Calu3 (cell line): Measurements from ENCODE around the gene TSFM. TPM values are rescaled to one million over a fixed set of nuclear protein-coding genes. Genes with fewer than 3 reads are reported as not detected.

ENCODE experiments used
- BruUV-seq: library from RNA; stranded (reverse); fragments of 400-500 nt; replicated peaks from 2 replicates; lab custom pipeline; 2021; lab: Mats Ljungman, UMichigan
- CTCF ChIA-PET: fragments of 300-600 bp; sonication (Branson Sonifier 250); formaldehyde crosslinking; loops from one replicate; lab custom pipeline; 2022; ENCODE audit warnings: antibody characterized with exemption; lab: Charles Lee
- DNase-seq: peaks from one replicate; pipeline ENCODE4 v3.0.0; 2022
- H3K27ac Mint-ChIP-seq: one replicate; pipeline ENCODE4 v1.8.0; 2022; ENCODE audit warnings: mixed read lengths; ENCODE audit not compliant: unreplicated experiment
- H3K27me3 Mint-ChIP-seq: one replicate; pipeline ENCODE4 v1.8.0; 2022; ENCODE audit warnings: mixed read lengths; ENCODE audit not compliant: unreplicated experiment
- H3K36me3 Mint-ChIP-seq: one replicate; pipeline ENCODE4 v1.8.0; 2022; ENCODE audit warnings: mild to moderate bottlenecking, moderate library complexity, mixed read lengths; ENCODE audit not compliant: insufficient read depth, unreplicated experiment
- H3K4me1 Mint-ChIP-seq: one replicate; pipeline ENCODE4 v1.8.0; 2022; ENCODE audit warnings: mild to moderate bottlenecking, low read depth, mixed read lengths; ENCODE audit not compliant: unreplicated experiment
- H3K4me3 Mint-ChIP-seq: one replicate; pipeline ENCODE4 v1.8.0; 2022; ENCODE audit warnings: mild to moderate bottlenecking, low read depth, moderate library complexity, mixed read lengths; ENCODE audit not compliant: unreplicated experiment
- H3K9me3 Mint-ChIP-seq: one replicate; pipeline ENCODE4 v1.8.0; 2022; ENCODE audit warnings: low read depth, mixed read lengths; ENCODE audit not compliant: unreplicated experiment
- intact Hi-C: fragments of 100-400 bp; cut with micrococcal nuclease; formaldehyde crosslinking; loops from one replicate; pipeline ENCODE4 v1.10.0; 2022; ENCODE audit not compliant: unreplicated experiment
- total RNA-seq: library from RNA; stranded (reverse); gene quantifications from 2 replicates; pipeline ENCODE4 v1.2.3, GENCODE V29; 2022
- TF ChIP-seq, protein P1 (sequence below): fragments of 200-600 bp; IDR thresholded peaks from one replicate; pipeline ENCODE4 v1.8.0; 2022; ENCODE audit warnings: antibody characterized with exemption; ENCODE audit not compliant: unreplicated experiment

TSFM gene
- total RNA-seq, 1 experiment from 2014 or later: 47.1 TPM

GRCh38 chr12:57775044-57775443 is 7.5 kb upstream of the TSFM start:
- Mint-ChIP-seq H3K4me3 (no peak overlapping the region), H3K27ac (no peak overlapping the region), H3K36me3 (peaks cover 46% of the 10 kb centered on the region), H3K4me1 (peaks cover 8% of the 10 kb centered on the region), H3K27me3 (no peaks in the 10 kb centered on the region), H3K9me3 (no peaks in the 10 kb centered on the region)
- no TSS peak for BruUV-seq
- intact Hi-C loops: no loop called here
- TF ChIP-seq, protein P1, sequence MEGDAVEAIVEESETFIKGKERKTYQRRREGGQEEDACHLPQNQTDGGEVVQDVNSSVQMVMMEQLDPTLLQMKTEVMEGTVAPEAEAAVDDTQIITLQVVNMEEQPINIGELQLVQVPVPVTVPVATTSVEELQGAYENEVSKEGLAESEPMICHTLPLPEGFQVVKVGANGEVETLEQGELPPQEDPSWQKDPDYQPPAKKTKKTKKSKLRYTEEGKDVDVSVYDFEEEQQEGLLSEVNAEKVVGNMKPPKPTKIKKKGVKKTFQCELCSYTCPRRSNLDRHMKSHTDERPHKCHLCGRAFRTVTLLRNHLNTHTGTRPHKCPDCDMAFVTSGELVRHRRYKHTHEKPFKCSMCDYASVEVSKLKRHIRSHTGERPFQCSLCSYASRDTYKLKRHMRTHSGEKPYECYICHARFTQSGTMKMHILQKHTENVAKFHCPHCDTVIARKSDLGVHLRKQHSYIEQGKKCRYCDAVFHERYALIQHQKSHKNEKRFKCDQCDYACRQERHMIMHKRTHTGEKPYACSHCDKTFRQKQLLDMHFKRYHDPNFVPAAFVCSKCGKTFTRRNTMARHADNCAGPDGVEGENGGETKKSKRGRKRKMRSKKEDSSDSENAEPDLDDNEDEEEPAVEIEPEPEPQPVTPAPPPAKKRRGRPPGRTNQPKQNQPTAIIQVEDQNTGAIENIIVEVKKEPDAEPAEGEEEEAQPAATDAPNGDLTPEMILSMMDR: no peak
- DNase-seq: no peak
- CTCF ChIA-PET: interaction anchor here (0.7 kb wide), 1 partner anchor 36 kb away, joined by 3 read pairs; no protein-coding TSS in a partner anchor

- BruUV-seq: no TSS peak
Measured at GRCh38 chr12:57775563-57776246, 6.9 kb upstream of the TSFM start.

DNA sequence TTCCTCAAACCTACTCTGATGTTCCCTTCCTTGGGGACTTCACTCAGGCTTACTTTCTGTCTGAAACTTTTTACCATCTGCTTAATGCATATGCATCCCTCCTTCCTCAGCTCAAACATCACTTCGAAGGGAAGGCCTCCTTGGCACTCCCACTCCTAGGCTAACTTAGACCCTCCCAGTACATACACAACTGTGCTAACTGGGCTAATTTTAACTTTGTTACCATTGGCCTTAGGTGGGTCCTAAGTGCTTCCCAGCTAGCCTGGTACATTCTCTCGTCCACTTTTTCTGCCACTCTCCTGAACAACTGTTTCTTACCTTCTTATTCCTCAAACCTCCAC is 6.4 kb upstream of the TSFM start:
- DNase-seq: no peak
- peaks cover 40% of the 10 kb centered on the region for H3K36me3 Mint-ChIP-seq
- no peaks in the 10 kb centered on the region for H3K9me3 Mint-ChIP-seq
- TF ChIP-seq, protein P1: no peak
- BruUV-seq: no TSS peak
- no peak overlapping the region for H3K4me3 Mint-ChIP-seq
- CTCF ChIA-PET: no interaction called here
- intact Hi-C loops: no loop called here
- no peaks in the 10 kb centered on the region for H3K27me3 Mint-ChIP-seq
- H3K27ac Mint-ChIP-seq: no peak overlapping the region
- peaks cover 2% of the 10 kb centered on the region for H3K4me1 Mint-ChIP-seq

More at GRCh38 chr12:57775563-57776246, 6.9 kb upstream of the TSFM start:
- Mint-ChIP-seq H3K9me3 (no peaks in the 10 kb centered on the region), H3K4me1 (peaks cover 7% of the 10 kb centered on the region), H3K4me3 (no peak overlapping the region), H3K36me3 (peaks cover 45% of the 10 kb centered on the region), H3K27ac (no peak overlapping the region), H3K27me3 (no peaks in the 10 kb centered on the region)
- TF ChIP-seq, protein P1: no peak
- no peak for DNase-seq
- intact Hi-C loops: no loop called here
- CTCF ChIA-PET: interaction anchor here (0.7 kb wide), 1 partner anchor 35 kb away, joined by 3 read pairs; no protein-coding TSS in a partner anchor

DNA sequence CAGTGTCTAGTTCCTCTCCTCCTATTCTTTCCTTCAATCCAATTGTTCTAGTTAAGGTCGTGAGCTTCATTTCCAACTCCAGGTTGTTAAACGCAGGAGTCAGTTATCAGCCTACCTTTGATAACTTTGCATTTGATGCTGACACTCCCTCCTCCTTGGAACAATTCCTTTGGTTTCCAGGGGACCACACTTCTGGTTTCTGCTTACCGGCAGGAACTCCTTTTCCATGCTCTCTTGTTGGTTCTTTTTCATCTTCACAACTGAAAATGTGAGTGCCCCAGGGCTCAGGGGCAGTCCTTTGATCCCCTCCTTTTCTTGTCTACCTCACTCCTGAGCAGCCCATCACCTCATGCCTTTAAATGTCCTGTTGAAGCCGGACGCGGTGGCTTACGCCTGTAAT is 5.2 kb upstream of the TSFM start:
- H3K9me3 Mint-ChIP-seq: no peaks in the 10 kb centered on the region
- no peak overlapping the region for H3K4me3 Mint-ChIP-seq
- intact Hi-C loops: no loop called here
- peaks cover 28% of the 10 kb centered on the region for H3K36me3 Mint-ChIP-seq
- no peak for DNase-seq
- H3K4me1 Mint-ChIP-seq: no peaks in the 10 kb centered on the region
- TF ChIP-seq, protein P1: no peak
- no TSS peak for BruUV-seq
- CTCF ChIA-PET: no interaction called here
- H3K27ac Mint-ChIP-seq: no peak overlapping the region
- no peaks in the 10 kb centered on the region for H3K27me3 Mint-ChIP-seq
